ENCODE results near the gene ZSCAN21. TPM values are rescaled to one million over a fixed set of nuclear protein-coding genes. Genes with fewer than 3 reads are reported as not detected.

The ZSCAN21 gene
- total and polyA plus RNA-seq, 4 donors = 7.0 to 10.7 (median 9.1) TPM

GRCh38 chr7:100095289-100095688 lies 45.7 kb downstream of the ZSCAN21 start:
- no peak for DNase-seq
- Histone ChIP-seq H3K36me3 (ENCODE audit: control insufficient read depth in 1 of 2, insufficient read depth in 2 of 2, low read length in 1 of 2) (peaks cover 0 to 10% of the 10 kb centered on the region in 2 donors), H3K27me3 (ENCODE audit: control insufficient read depth in 1 of 2, insufficient read depth in 2 of 2, low read length in 1 of 2) (no peaks in the 10 kb centered on the region), H3K9me3 (ENCODE audit: control insufficient read depth, low read length) (no peaks in the 10 kb centered on the region), H3K27ac (ENCODE audit: low read depth in 1 of 2, low read length in 2 of 2) (no peak overlapping the region), H3K4me1 (ENCODE audit: control insufficient read depth in 1 of 2, insufficient read depth in 2 of 2, low read length in 2 of 2) (no peaks in the 10 kb centered on the region), H3K4me3 (ENCODE audit: low read length in 2 of 2) (no peak overlapping the region)
- no peak for ATAC-seq (ENCODE audit: low FRiP score)
- WGBS, 2 donors = 77 to 82% methylated on average over 9 of the region's 9 CpGs
- intact Hi-C loops (cut with DNase I) = no loop called here

GRCh38 chr7:100095704-100096103 lies 46.1 kb downstream of the ZSCAN21 start:
- intact Hi-C loops (cut with DNase I) = no loop called here
- no peaks in the 10 kb centered on the region for H3K4me1 ChIP-seq (ENCODE audit: control insufficient read depth in 1 of 2, insufficient read depth in 2 of 2, low read length in 2 of 2)
- H3K4me3 ChIP-seq (ENCODE audit: low read length in 2 of 2) = no peak overlapping the region
- H3K27me3 ChIP-seq (ENCODE audit: control insufficient read depth in 1 of 2, insufficient read depth in 2 of 2, low read length in 1 of 2) = no peaks in the 10 kb centered on the region
- no peak for ATAC-seq (ENCODE audit: low FRiP score)
- no peaks in the 10 kb centered on the region for H3K9me3 ChIP-seq (ENCODE audit: control insufficient read depth, low read length)
- no peak overlapping the region for H3K27ac ChIP-seq (ENCODE audit: low read depth in 1 of 2, low read length in 2 of 2)
- peaks cover 0 to 10% of the 10 kb centered on the region in 2 donors for H3K36me3 ChIP-seq (ENCODE audit: control insufficient read depth in 1 of 2, insufficient read depth in 2 of 2, low read length in 1 of 2)
- 91 to 94% methylated on average over 17 of the region's 17 CpGs for WGBS, 2 donors
- DNase-seq = no peak

- intact Hi-C loops (cut with DNase I) = no loop called here
- ATAC-seq (ENCODE audit: low FRiP score) = no peak
- Histone ChIP-seq H3K36me3 (ENCODE audit: control insufficient read depth in 1 of 2, insufficient read depth in 2 of 2, low read length in 1 of 2) (peaks cover 0 to 1% of the 10 kb centered on the region in 2 donors), H3K27me3 (ENCODE audit: control insufficient read depth in 1 of 2, insufficient read depth in 2 of 2, low read length in 1 of 2) (no peaks in the 10 kb centered on the region), H3K9me3 (ENCODE audit: control insufficient read depth, low read length) (no peaks in the 10 kb centered on the region), H3K4me1 (ENCODE audit: control insufficient read depth in 1 of 2, insufficient read depth in 2 of 2, low read length in 2 of 2) (no peaks in the 10 kb centered on the region), H3K4me3 (ENCODE audit: low read length in 2 of 2) (no peak overlapping the region), H3K27ac (ENCODE audit: low read depth in 1 of 2, low read length in 2 of 2) (no peak overlapping the region)
- WGBS, 2 donors = 82 to 83% methylated on average over 10 of the region's 10 CpGs
- no peak for DNase-seq
Measured at GRCh38 chr7:100098913-100099312, 49.3 kb downstream of the ZSCAN21 start.

- no peaks in the 10 kb centered on the region for H3K4me1 ChIP-seq (ENCODE audit: control insufficient read depth in 1 of 2, insufficient read depth in 2 of 2, low read length in 2 of 2)
- 75 to 79% methylated on average over 12 of the region's 12 CpGs for WGBS, 2 donors
- no peak for ATAC-seq (ENCODE audit: low FRiP score)
- H3K27me3 ChIP-seq (ENCODE audit: control insufficient read depth in 1 of 2, insufficient read depth in 2 of 2, low read length in 1 of 2) = no peaks in the 10 kb centered on the region
- H3K36me3 ChIP-seq (ENCODE audit: control insufficient read depth in 1 of 2, insufficient read depth in 2 of 2, low read length in 1 of 2) = peaks cover 0 to 1% of the 10 kb centered on the region in 2 donors
- peak overlapping the region in 1 of 2 donors; percentile 88 for H3K4me3 ChIP-seq (ENCODE audit: low read length in 2 of 2)
- H3K9me3 ChIP-seq (ENCODE audit: control insufficient read depth, low read length) = no peaks in the 10 kb centered on the region
- intact Hi-C loops (cut with DNase I) = no loop called here
- no peak overlapping the region for H3K27ac ChIP-seq (ENCODE audit: low read depth in 1 of 2, low read length in 2 of 2)
- no peak for DNase-seq
Measured at GRCh38 chr7:100099452-100099851, 49.9 kb downstream of the ZSCAN21 start.

GRCh38 chr7:100100420-100101015 lies 50.9 kb downstream of the ZSCAN21 start:
- no peaks in the 10 kb centered on the region for H3K4me1 ChIP-seq (ENCODE audit: control insufficient read depth in 1 of 2, insufficient read depth in 2 of 2, low read length in 2 of 2)
- 0% methylated on average over 55 to 61 of the region's 61 CpGs for WGBS, 2 donors
- DNase-seq (peak; percentile 96 to 98), ATAC-seq (ENCODE audit: low FRiP score) (peak; percentile 96)
- H3K4me3 ChIP-seq (ENCODE audit: low read length in 2 of 2) = peak overlapping the region; percentile 81 to 88
- peaks cover 0 to 1% of the 10 kb centered on the region in 2 donors for H3K36me3 ChIP-seq (ENCODE audit: control insufficient read depth in 1 of 2, insufficient read depth in 2 of 2, low read length in 1 of 2)
- intact Hi-C loops (cut with DNase I) = loop anchor here in 1 of 2 donors (1.0 to 2.0 kb wide), 3 partner anchors 18 to 51 kb away; partner anchors contain the start of genes CNPY4, MBLAC1, TAF6 and ZSCAN21
- H3K27me3 ChIP-seq (ENCODE audit: control insufficient read depth in 1 of 2, insufficient read depth in 2 of 2, low read length in 1 of 2) = no peaks in the 10 kb centered on the region
- H3K9me3 ChIP-seq (ENCODE audit: control insufficient read depth, low read length) = no peaks in the 10 kb centered on the region
- H3K27ac ChIP-seq (ENCODE audit: low read depth in 1 of 2, low read length in 2 of 2) = no peak overlapping the region

GRCh38 chr7:100101016-100101862 lies 51.7 kb downstream of the ZSCAN21 start, which contains the start of the genes AP4M1 and MCM7:
Gene AP4M1, plus strand, starts transcription at chr7:100101643. Its CDS starts 72 bp downstream, at chr7:100101715.
Gene MCM7, minus strand, starts transcription at chr7:100101397. Its CDS starts 103 bp downstream, at chr7:100101294.
- peaks cover 0 to 4% of the 10 kb centered on the region in 2 donors for H3K36me3 ChIP-seq (ENCODE audit: control insufficient read depth in 1 of 2, insufficient read depth in 2 of 2, low read length in 1 of 2)
- no peaks in the 10 kb centered on the region for H3K4me1 ChIP-seq (ENCODE audit: control insufficient read depth in 1 of 2, insufficient read depth in 2 of 2, low read length in 2 of 2)
- no peaks in the 10 kb centered on the region for H3K27me3 ChIP-seq (ENCODE audit: control insufficient read depth in 1 of 2, insufficient read depth in 2 of 2, low read length in 1 of 2)
- peak; percentile 99 to 100 for DNase-seq
- peak within 1 kb of the TSS; percentile 81 to 88 for H3K4me3 ChIP-seq (ENCODE audit: low read length in 2 of 2)
- intact Hi-C loops (cut with DNase I) = loop anchor here in 1 of 2 donors (2.0 kb wide), 2 partner anchors 18 to 26 kb away; partner anchors contain the start of genes CNPY4, MBLAC1 and TAF6
- ATAC-seq (ENCODE audit: low FRiP score) = peak; percentile 97
- WGBS, 2 donors = 0 to 1% methylated on average over 71 to 80 of the region's 80 CpGs
- no peaks in the 10 kb centered on the region for H3K9me3 ChIP-seq (ENCODE audit: control insufficient read depth, low read length)
- H3K27ac ChIP-seq (ENCODE audit: low read depth in 1 of 2, low read length in 2 of 2) = peak within 1 kb of the TSS in 1 of 2 donors; percentile 49

GRCh38 chr7:100102950-100103840 lies 53.6 kb downstream of the ZSCAN21 start:
- H3K4me1 ChIP-seq (ENCODE audit: control insufficient read depth in 1 of 2, insufficient read depth in 2 of 2, low read length in 2 of 2) = no peaks in the 10 kb centered on the region
- intact Hi-C loops (cut with DNase I) = no loop called here
- WGBS, 2 donors = 78 to 80% methylated on average over 16 to 17 of the region's 17 CpGs
- H3K27me3 ChIP-seq (ENCODE audit: control insufficient read depth in 1 of 2, insufficient read depth in 2 of 2, low read length in 1 of 2) = no peaks in the 10 kb centered on the region
- no peak for ATAC-seq (ENCODE audit: low FRiP score)
- no peak overlapping the region for H3K4me3 ChIP-seq (ENCODE audit: low read length in 2 of 2)
- DNase-seq = no peak
- H3K27ac ChIP-seq (ENCODE audit: low read depth in 1 of 2, low read length in 2 of 2) = no peak overlapping the region
- no peaks in the 10 kb centered on the region for H3K9me3 ChIP-seq (ENCODE audit: control insufficient read depth, low read length)
- peaks cover 0 to 5% of the 10 kb centered on the region in 2 donors for H3K36me3 ChIP-seq (ENCODE audit: control insufficient read depth in 1 of 2, insufficient read depth in 2 of 2, low read length in 1 of 2)

- ATAC-seq (ENCODE audit: low FRiP score) (no peak), DNase-seq (no peak)
- Histone ChIP-seq H3K4me3 (ENCODE audit: low read length in 2 of 2) (no peak overlapping the region), H3K27me3 (ENCODE audit: control insufficient read depth in 1 of 2, insufficient read depth in 2 of 2, low read length in 1 of 2) (no peaks in the 10 kb centered on the region), H3K36me3 (ENCODE audit: control insufficient read depth in 1 of 2, insufficient read depth in 2 of 2, low read length in 1 of 2) (peaks cover 0 to 7% of the 10 kb centered on the region in 2 donors), H3K4me1 (ENCODE audit: control insufficient read depth in 1 of 2, insufficient read depth in 2 of 2, low read length in 2 of 2) (no peaks in the 10 kb centered on the region), H3K27ac (ENCODE audit: low read depth in 1 of 2, low read length in 2 of 2) (no peak overlapping the region), H3K9me3 (ENCODE audit: control insufficient read depth, low read length) (no peaks in the 10 kb centered on the region)
- 91 to 94% methylated on average over 4 of the region's 4 CpGs for WGBS, 2 donors
- intact Hi-C loops (cut with DNase I) = no loop called here
Measured at GRCh38 chr7:100105534-100105933, 56.0 kb downstream of the ZSCAN21 start.

Data from aorta (tissue), 5 donors.